HG02763 (cell line): Measurements from ENCODE around the gene ARL16.

Experiments used
- ATAC-seq: cut with Tn5 transposase; IDR thresholded peaks from one replicate; pipeline ENCODE4 v1.9.1; 2021; ENCODE audit warnings: mild to moderate bottlenecking, moderate library complexity; ENCODE audit not compliant: unreplicated experiment

The ARL16 gene

GRCh38 chr17:81713004-81713555 lies 29.5 kb upstream of the ARL16 start:
- ATAC-seq, result no peak

- ATAC-seq, result no peak
These were observed 28.9 kb upstream of the ARL16 start for GRCh38 chr17:81712468-81713003.

GRCh38 chr17:81711814-81712467 lies 28.3 kb upstream of the ARL16 start, which contains the start of gene SLC25A10:
SLC25A10 (plus strand) TSS chr17:81712284; CDS start chr17:81712427, 143 bp downstream.
- peak; percentile 61 for ATAC-seq

GRCh38 chr17:81710514-81711308 lies 27.1 kb upstream of the ARL16 start:
- ATAC-seq, result no peak

- ATAC-seq, result no peak
These were observed 25.2 kb upstream of the ARL16 start for GRCh38 chr17:81708739-81709185.

GRCh38 chr17:81707725-81708646 lies 24.4 kb upstream of the ARL16 start:
- ATAC-seq, result no peak

GRCh38 chr17:81706757-81707624 lies 23.4 kb upstream of the ARL16 start:
- no peak for ATAC-seq

GRCh38 chr17:81706232-81706611 lies 22.6 kb upstream of the ARL16 start:
- ATAC-seq, result no peak

GRCh38 chr17:81705518-81706231 lies 22.1 kb upstream of the ARL16 start:
- ATAC-seq, result no peak

- ATAC-seq, result no peak
These were observed 20.4 kb upstream of the ARL16 start for GRCh38 chr17:81703747-81704654.

- ATAC-seq, result peak; percentile 90
These were observed 19.5 kb upstream of the ARL16 start, which contains the start of gene MRPL12 for GRCh38 chr17:81702934-81703746. MRPL12 (plus strand) TSS chr17:81703367; CDS start chr17:81703502, 135 bp downstream.

- no peak for ATAC-seq
These were observed 17.9 kb upstream of the ARL16 start for GRCh38 chr17:81701288-81702071.

GRCh38 chr17:81700353-81701287 lies 17.0 kb upstream of the ARL16 start:
- no peak for ATAC-seq

- ATAC-seq, result no peak
These were observed 13.9 kb upstream of the ARL16 start for GRCh38 chr17:81697261-81698044.
